HFF-Myc (cell line): Measurements from ENCODE around the gene CFAP43.

Source experiments
- DNase-seq: peaks from one replicate; pipeline ENCODE4 v3.0.0-alpha.2; 2011; ENCODE audit warnings: low read depth; ENCODE audit errors: extremely low read depth
- H3K4me3 ChIP-seq: replicated peaks from 2 replicates; pipeline ENCODE4 v1.5.1; 2011; ENCODE audit warnings: low read depth, mild to moderate bottlenecking, control low read depth, low read length
- TF ChIP-seq, protein P1 (sequence below): IDR thresholded peaks from 2 replicates; pipeline ENCODE4 v1.5.1; 2012; ENCODE audit warnings: mild to moderate bottlenecking, low read depth, low read length, control low read depth; ENCODE audit errors: missing control alignments

CFAP43 gene

GRCh38 chr10:104220522-104220921, 11.6 kb downstream of the CFAP43 start:
- TF ChIP-seq, protein P1, sequence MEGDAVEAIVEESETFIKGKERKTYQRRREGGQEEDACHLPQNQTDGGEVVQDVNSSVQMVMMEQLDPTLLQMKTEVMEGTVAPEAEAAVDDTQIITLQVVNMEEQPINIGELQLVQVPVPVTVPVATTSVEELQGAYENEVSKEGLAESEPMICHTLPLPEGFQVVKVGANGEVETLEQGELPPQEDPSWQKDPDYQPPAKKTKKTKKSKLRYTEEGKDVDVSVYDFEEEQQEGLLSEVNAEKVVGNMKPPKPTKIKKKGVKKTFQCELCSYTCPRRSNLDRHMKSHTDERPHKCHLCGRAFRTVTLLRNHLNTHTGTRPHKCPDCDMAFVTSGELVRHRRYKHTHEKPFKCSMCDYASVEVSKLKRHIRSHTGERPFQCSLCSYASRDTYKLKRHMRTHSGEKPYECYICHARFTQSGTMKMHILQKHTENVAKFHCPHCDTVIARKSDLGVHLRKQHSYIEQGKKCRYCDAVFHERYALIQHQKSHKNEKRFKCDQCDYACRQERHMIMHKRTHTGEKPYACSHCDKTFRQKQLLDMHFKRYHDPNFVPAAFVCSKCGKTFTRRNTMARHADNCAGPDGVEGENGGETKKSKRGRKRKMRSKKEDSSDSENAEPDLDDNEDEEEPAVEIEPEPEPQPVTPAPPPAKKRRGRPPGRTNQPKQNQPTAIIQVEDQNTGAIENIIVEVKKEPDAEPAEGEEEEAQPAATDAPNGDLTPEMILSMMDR, result no peak
- no peak overlapping the region for H3K4me3 ChIP-seq
- no peak for DNase-seq

DNA sequence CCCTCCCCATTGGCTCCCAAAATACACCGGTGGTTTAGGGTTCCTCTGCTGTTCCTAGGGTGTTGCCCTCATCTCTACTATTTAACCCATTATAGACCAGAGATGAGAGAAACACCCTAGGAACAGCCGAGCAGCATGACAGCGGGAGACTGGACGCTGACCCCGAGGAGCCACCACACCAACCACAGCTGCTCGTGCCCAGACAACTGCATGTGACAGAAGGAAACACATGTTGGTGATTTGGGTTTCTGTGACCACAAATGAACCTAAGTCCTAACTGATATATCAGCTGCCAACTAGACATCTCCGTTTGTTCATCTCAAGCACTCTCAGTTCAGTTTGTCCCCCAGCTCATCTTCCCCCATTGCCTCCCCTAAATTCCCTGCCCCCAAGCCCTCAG, 13.4 kb downstream of the CFAP43 start:
- TF ChIP-seq, protein P1, result no peak
- no peak for DNase-seq
- H3K4me3 ChIP-seq, result no peak overlapping the region

DNA sequence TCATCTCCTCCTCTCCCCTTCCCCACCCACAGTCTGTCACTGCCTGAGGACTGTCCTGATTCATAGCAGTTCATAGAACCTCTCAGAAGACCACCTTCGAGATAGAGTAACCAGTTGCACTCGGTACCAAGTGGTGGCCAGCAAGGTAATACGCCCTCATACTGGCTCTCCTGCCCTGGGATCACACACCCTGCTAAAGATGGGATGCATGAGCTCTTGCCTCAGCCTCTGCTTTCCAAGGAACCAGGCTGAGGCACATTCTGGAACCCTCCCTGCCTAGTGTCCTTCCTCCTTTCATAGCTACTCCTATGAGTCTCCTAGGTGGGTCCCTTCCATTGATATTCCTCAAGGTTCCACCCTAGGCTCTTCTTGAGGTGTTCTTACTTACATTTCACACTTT, 15.5 kb downstream of the CFAP43 start:
- DNase-seq, result no peak
- no peak overlapping the region for H3K4me3 ChIP-seq
- TF ChIP-seq, protein P1, result no peak

GRCh38 chr10:104209575-104210198, 22.5 kb downstream of the CFAP43 start:
- TF ChIP-seq, protein P1, result peak; percentile 53
- DNase-seq, result no peak
- no peak overlapping the region for H3K4me3 ChIP-seq

DNA sequence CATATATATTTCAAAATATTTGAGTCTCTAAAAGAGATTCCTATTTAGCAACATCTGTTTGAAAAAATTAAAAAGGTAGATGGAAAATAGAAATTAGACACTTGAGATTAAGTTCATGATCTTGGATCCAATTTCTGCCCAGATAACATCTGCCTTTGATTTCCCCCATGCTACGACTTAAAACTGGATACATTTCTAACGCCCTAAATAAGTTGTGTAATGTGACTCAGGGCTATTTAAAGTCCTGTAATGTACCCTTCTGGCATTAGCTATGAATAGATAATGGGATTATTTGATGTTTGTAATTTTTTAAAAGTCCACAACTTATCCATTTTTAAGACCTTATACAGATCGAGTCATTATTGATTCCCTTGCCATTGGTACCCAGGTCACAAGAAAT, 23.4 kb downstream of the CFAP43 start:
- TF ChIP-seq, protein P1, result no peak
- H3K4me3 ChIP-seq, result no peak overlapping the region

GRCh38 chr10:104202231-104202630, 29.9 kb downstream of the CFAP43 start:
- no peak overlapping the region for H3K4me3 ChIP-seq
- DNase-seq, result no peak
- TF ChIP-seq, protein P1, result no peak

More for the DNA sequence above, 23.4 kb downstream of the CFAP43 start:
- no peak for DNase-seq

DNA sequence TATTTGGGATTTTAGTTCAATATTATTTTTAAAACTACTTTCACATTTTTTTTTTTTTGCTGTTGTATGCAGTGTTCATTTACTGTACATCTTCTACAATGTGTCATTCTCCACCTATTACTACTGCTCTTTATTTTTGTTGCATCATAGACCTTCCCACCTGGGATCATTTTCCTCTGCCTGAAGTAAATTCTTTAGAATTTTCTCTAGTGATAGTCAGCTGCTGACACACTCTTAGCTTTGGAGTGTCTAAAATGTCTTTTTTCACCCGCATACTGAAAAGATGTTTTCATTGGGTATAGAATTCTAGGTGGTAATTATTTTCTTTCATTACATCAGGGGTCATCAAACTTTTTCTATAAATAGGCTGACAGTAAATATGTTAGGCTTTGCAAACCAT, 30.5 kb downstream of the CFAP43 start:
- TF ChIP-seq, protein P1, result no peak
- no peak for DNase-seq
- H3K4me3 ChIP-seq, result no peak overlapping the region
